Measurements from ENCODE around the gene FAAP100.

The FAAP100 gene

GRCh38 chr17:81522491-81523401 is 29.4 kb downstream of the FAAP100 start:
- no peak for DNase-seq

DNA sequence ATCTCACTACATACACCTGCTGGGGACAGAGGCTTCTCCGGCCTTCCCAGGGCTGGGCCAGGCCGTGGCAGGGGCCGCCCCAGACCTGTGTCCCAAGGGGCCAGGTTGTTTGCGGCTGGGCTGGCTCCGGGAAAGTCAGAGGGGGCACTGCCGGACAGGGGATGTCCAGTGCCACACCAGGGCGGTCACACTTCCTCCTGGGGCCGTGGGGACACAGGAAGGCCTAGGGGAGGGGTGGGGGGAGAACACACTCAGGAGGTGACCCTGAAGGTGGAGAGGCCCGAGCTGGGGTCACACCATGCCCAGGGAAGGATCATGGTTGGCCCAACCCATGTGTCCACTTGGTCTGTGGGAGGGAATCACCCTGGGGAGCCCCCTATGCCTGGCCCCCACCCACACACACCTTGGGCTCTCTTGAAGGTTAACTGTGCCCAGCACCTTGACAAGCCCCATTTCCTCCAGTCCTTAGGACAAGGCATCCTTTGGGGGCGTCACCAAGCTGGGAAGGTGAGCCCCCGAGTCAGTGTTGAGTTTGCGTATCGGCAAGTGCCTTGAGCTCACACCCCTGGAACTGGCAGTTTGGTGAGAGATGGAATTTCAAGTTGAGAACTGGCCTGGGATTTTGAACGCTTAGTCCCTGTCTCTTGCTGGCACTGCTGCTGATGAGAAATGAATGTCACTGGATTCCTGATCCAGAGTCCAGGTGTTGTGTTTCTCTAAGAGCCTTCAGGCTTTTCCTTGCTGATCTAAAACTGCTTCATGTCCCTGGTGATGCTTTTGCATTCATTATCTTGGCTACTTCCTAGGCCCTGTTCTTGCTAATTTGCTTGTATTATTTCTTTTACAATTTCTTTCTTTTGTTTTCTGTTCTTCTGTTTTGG is 31.9 kb downstream of the FAAP100 start:
- no peak for DNase-seq

DNA sequence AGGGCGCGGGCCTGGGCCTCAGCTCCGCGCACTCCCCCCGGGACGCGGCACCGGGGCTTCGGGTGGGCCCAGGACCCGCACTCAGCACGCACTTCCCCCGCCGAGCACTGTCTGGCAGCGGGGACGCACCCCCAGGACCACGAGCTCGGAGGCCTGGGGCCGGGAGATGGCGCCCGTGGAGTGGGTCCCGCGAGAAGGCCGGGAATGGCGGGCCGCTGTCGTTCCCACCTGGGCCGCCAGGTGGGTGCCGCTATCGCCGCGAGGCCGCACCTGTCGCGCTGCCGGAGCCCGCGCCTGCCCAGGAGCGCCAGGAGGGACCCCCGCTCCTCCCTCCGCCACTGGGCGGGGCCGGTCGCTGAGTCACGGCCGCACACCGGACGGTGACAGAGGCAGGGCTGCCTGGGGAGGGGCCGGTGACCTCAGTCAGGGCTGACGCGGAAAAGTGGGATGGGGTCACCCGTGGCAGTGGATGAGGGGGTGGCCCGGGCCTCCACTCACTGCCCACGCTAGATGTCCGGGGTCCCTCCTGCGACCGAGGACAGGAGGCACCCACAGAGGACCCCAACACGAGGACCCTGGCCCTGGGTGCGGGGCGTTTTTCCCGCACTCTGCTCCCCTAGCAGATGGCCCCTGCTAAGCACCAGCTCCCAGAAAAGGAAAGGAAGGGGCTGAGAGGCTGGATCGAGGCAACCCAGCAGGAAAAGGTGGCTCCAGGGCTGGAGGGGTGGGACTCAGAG is 32.7 kb downstream of the FAAP100 start:
- DNase-seq = no peak

- DNase-seq = no peak
These were observed 33.3 kb downstream of the FAAP100 start for GRCh38 chr17:81518785-81519283.

DNA sequence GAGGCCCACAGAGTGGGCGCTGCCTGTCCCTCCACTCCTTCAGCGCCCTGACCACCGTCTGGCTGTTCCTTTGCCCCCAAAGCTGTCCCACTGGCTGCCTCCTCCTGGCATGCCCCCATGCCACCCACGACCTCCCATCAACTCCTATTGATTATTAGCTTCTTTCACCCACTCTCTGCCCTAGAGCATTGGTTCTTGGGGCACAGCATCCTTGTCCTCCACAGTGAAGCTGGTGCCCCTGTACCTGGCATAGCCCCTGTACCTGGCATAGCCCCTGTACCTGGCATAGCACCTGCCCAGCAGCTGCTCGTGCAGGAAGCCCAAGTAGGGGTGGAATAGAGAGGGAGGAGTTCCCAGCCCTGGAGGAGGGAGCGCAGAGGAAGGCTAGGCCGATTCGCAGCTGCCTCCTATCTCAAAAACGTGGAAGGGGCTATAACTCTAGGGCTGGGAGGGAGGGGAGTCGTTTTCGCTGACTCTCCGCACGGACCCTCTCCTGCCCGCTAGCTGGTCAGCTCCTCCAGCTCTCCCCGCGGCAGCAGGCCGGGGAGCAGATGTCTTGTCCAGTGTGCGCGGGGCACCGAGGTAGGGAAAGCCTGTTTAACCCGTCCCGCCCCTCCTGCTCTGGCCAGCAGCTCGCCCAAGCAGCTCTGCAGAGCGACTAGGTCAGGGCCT is 33.9 kb downstream of the FAAP100 start:
- DNase-seq = no peak

DNA sequence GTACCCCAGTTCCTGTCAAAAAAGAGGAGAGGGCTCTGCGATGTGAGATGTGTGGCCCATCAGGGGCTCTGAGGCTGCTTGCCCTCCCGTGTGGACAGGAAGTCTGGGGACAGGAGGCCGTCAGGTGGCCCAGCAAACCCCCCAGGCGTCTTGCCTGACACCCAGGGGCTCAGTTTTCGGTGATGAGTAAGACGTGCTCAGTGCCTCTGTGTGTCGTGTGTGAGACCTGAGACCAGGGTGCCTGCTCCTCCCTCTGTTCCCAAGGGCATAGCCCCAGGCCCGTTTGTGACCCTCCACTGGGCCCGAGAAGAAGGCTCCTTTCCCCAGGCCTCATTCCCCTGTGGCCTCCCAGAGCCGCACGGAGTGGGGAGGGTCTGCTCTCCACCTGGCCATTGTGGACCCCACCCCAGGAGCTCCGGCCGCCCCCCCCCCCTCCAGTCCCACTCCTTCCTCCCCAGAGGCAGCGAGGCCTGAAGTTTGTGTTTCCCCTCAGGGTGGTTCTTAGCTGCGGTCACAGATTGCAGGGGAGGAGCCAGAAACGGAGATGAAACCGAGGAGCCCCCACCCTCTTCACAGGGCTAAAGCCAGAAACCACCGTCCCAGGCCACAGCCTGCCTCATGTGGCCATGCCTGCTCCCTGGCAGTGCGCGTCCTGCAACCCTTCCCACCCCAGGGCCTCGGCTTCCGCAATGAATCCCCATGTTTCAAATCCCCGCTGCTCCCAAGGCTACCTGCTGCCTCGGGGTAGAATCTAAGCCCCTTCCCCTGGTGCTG is 34.6 kb downstream of the FAAP100 start:
- DNase-seq = no peak

DNA sequence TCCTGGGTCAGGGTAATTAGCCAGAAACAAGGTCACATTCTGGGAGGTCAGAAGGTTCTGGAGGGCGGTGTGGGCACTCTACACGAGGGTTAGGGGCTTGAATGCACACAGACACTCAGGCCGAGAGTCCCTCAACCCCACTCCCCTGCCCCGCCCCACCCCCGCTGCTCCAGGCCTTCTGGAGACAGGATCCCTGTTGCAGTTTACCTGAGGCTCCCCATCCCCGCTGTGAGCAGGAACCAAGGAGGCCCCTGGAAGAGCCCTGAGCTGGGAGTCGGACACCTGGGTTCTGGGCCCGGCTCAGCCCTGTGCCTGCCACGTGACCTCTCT is 35.2 kb downstream of the FAAP100 start:
- no peak for DNase-seq

DNA sequence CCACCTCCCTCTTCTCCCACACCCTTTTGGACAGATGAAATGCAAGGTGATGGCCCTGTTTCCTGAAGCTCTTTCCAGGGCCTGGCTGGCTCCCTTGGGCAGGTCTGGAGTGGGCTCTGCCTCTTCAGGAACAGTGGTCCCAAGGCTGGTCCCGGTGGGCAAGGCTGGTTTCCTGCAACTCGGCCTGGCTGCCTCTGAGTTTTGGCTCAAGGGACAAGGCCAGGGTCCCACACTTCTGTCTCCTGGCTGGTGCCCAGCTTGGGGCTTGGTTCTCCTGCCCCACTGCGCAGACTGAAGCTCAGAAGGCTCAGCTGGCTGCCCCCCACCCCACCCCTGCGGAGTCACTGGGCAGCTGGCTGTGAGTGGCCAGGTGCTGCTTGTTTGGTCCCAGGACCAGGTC is 35.7 kb downstream of the FAAP100 start:
- DNase-seq = no peak

DNA sequence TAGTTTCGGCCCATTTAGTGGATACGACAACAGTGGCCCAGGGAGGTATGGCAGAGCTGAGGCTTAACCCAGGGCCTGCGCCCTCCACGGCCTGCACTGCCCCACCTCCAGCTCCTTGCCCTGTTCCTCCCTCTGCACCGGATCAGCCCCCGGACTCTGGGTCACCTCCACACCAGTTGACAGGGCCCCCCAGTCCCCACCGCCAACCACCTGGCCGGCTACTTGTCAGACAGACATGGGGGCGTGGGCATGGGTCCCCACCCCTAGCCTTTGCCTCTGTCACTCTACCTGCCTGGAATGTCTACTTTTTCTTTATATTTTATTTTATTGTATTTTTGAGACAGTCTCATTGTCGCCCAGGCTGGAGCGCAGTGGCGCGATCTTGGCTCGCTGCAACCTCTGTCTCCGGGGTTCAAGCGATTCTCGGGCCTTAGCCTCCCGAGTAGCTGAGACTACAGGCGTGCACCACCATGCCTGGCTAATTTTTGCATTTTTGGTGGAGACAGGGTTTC is 36.6 kb downstream of the FAAP100 start:
- DNase-seq = no peak

GRCh38 chr17:81514739-81515529 is 37.2 kb downstream of the FAAP100 start:
- peak; percentile 96 for DNase-seq

DNA sequence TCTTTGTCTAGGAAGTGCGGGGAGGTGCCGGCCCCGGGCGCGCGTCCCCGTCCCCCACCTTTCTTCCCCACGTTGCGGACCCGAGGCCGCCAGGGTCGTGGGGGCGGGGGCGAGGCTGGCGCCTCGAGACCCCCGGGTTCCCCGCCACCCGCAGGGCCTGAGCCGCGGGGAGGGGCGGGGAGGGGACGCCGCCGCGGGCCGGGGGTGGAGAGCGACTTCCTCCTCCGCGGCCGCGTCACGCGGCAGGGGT is 37.7 kb downstream of the FAAP100 start:
- no peak for DNase-seq

GRCh38 chr17:81513753-81514488 is 38.2 kb downstream of the FAAP100 start:
- peak; percentile 82 for DNase-seq

- peak; percentile 79 for DNase-seq
These were observed 38.8 kb downstream of the FAAP100 start for GRCh38 chr17:81513372-81513752.

GRCh38 chr17:81512562-81513371 is 39.4 kb downstream of the FAAP100 start, which contains the start of gene ACTG1:
Gene ACTG1 (minus strand): TSS chr17:81512799. CDS start chr17:81512354, 445 bp downstream.
- DNase-seq = peak; percentile 97

GRCh38 chr17:81511804-81512561 is 40.2 kb downstream of the FAAP100 start:
- no peak for DNase-seq

- DNase-seq = no peak
These were observed 40.7 kb downstream of the FAAP100 start for GRCh38 chr17:81511554-81511803.

- DNase-seq = no peak
These were observed 41.2 kb downstream of the FAAP100 start for GRCh38 chr17:81510785-81511553.
